T-helper 1 cell treated with Interleukin-12 subunit alpha and Interleukin-12 subunit beta and Interleukin-4 antibody, amounts not matched to agents 30 ng/mL and 1 ng/mL, for 36 hours (primary cell): ENCODE results near the gene SLAIN1. TPM values are rescaled to one million over a fixed set of nuclear protein-coding genes. Genes with fewer than 3 reads are reported as not detected.

Experiments
- intact Hi-C: fragments of 100-400 bp; cut with micrococcal nuclease; formaldehyde crosslinking; loops from one replicate; pipeline ENCODE4 v1.15.1; 2024
- total RNA-seq: library from RNA; stranded (reverse); gene quantifications from 2 replicates; pipeline ENCODE4 v1.2.3, GENCODE V29; 2022

Gene SLAIN1
- total RNA-seq, 1 donor from 2014 or later: 48.0 TPM

- intact Hi-C loops: no loop called here
These were observed 48.3 kb downstream of the SLAIN1 start for GRCh38 chr13:77745784-77746183.

DNA sequence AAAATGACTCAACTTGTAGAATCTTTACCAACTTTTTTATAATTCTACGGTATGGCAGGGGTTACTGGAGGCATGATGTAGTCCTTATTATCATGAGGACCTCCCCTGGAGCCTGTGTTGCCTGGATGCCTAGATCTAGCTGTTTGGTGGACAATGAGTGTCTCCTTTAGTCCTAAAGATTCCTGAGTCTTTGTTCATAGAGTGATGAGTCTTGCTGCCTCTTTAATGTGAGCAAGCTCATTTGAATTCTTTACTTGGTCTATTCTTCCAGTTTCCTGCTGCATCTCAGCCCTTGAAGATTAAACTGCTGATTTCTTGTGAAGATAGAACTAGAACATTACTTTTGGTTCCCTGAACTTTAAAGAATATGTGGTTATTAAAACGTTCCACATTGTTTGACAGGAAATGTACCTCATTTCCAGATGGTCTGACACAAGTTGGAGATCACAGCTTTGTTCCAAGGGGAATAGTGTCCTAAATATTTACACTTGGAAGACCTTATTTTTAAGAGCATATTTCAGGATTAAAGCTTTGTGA, 51.9 kb downstream of the SLAIN1 start:
- intact Hi-C loops: no loop called here

- intact Hi-C loops: loop anchor here (1.0 to 2.0 kb wide), 7 partner anchors 21 to 425 kb away; partner anchors contain the start of genes MYCBP2 and SLAIN1
These were observed 54.3 kb downstream of the SLAIN1 start for GRCh38 chr13:77751513-77752456.

GRCh38 chr13:77752512-77753069, 55.1 kb downstream of the SLAIN1 start:
- intact Hi-C loops: loop anchor here (1.0 to 2.0 kb wide), 5 partner anchors 55 to 426 kb away; partner anchors contain the start of genes MYCBP2 and SLAIN1

- intact Hi-C loops: no loop called here
These were observed 63.4 kb downstream of the SLAIN1 start for GRCh38 chr13:77760893-77761292.

GRCh38 chr13:77767413-77767812, 69.9 kb downstream of the SLAIN1 start:
- intact Hi-C loops: no loop called here

GRCh38 chr13:77774181-77774580, 76.7 kb downstream of the SLAIN1 start:
- intact Hi-C loops: no loop called here

DNA sequence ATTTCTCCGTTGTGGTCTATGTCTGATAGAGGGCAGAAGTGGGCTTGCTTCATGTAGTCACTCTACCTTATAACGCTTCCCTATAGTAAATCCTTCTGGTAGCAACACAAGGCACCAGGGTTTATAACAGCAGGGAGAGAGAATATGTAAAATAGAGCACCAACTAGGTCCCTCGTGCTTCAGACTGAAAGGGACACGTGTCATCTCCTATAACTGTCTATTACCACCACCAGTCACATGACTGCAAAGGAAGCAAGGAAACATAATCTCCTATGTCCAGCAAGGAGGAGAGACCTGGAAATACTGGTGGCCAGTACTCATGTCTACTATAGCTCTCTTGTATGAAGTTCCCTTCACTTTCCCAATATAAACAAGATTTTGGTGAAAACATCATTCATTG, 79.2 kb downstream of the SLAIN1 start:
- intact Hi-C loops: loop anchor here (5.0 kb wide), 1 partner anchor 1201 kb away; no protein-coding TSS in a partner anchor

- intact Hi-C loops: loop anchor here (1.0 to 5.0 kb wide), 3 partner anchors 31 to 1198 kb away; no protein-coding TSS in a partner anchor
These were observed 82.2 kb downstream of the SLAIN1 start for GRCh38 chr13:77779552-77780272.

GRCh38 chr13:77781808-77782207, 84.3 kb downstream of the SLAIN1 start:
- intact Hi-C loops: no loop called here

DNA sequence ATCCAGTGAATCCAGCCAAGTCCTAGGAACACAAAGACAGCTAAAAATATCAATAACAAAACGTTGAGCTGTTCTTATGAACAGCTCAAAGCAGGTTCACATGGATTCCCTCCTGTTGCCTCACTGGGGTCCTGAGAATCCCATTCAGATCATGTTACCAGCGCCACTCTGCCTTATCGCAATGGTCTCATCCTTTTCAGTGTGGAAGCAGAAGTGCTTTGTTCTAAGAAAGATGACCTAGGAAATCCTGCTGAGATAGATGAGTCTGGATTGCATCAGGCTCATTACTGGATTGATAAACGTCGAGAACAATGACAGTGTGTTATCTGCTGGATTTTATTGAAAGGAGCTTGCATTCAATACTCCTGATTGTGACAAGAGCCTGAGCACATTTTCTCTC, 87.0 kb downstream of the SLAIN1 start:
- intact Hi-C loops: no loop called here

DNA sequence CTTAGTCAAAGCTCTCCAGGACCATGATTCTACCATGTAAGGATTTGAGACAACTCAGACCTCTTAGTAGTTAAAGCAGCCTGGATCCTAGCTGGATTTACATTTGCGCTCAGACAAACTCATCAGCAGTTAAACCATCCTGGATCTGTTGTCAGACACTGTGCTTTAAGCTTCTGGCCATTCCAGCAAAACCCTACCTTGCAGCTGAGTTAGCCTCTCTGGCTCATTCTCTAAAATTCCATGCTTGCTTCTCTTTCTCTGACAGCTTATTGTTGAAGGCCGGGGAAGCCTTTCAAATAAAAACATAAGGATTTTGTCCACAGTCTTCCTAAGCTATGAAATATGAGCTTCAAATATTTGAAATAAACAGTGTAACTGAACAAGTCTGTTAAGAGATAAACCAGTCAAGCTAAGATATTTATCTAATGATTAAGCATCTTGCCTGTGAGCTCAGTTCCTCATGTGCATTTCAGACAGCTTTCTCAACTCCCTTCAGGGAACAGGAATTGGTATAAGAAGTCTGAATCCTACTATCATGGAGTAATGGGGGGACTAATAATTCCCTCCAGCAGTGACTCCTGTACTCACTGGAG, 89.3 kb downstream of the SLAIN1 start:
- intact Hi-C loops: no loop called here

DNA sequence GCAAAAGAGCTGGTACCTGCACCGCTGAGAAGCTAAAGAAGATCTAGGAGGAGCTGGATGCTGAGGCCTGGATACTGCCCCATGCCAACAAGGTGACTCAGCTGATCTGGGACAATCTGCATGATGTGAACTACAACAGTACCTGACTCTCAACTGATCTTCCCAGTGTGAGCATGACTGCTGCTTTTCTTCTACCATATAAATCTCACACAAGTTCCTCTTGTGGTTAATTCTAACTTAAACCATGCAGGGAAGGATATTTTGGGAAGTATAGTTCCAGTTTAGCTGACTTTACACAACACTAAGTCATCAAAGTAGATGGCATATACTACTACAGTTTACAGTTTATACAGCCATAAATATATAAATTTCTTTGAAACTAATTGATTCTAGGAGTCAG, 91.9 kb downstream of the SLAIN1 start:
- intact Hi-C loops: no loop called here

DNA sequence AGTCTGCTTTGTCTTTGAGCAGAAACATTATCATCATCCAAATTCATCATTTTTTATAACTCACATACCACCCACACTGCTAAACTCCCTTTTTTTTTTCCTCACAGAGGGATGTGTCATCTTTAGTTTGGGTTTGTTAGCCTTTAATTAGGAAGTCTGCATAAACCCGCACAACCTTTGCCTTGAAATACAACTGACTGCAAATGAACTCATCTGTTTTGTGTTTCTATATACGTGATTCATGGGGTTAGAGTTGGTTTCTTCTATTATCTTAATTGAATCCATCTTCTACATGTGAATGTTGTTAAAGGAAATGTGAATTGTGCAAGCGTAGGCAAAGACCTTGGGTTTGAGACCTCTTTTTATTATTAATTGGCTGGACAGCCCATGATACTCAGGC, 102.7 kb downstream of the SLAIN1 start:
- intact Hi-C loops: no loop called here

- intact Hi-C loops: no loop called here
These were observed 109.0 kb downstream of the SLAIN1 start for GRCh38 chr13:77806518-77806917.

DNA sequence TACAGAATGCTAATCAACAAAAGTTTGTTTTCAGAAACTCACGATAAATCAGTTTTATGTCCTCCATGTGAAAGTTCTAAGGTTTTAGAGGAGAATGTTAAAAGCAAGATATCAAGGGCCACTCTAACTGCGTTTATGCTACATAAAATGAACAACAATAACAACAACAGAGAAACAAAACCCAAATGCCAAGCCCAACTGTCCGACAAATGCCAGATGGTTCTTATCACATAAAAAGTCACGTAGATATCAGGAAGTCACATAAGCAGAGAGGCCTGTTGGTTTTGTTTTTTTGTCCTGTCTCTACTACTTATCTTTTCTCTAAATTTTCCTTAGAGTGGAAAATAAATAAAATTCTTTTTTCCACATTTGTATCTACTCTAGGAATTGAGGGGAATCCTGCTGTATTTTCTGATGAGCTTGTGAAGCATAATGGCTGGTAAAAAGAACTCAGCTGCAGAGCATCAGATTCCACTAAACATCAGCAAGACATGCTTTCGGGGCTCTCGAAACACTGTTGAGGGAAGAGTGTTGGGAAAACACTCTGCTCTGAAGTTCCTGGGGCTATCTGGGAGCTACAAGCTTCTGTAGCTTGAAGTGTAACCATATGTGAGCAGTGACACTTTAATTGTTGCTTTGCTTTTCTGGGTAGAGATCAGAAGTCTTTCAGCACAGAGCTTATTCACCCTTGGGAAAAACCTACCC, 110.1 kb downstream of the SLAIN1 start:
- intact Hi-C loops: no loop called here

DNA sequence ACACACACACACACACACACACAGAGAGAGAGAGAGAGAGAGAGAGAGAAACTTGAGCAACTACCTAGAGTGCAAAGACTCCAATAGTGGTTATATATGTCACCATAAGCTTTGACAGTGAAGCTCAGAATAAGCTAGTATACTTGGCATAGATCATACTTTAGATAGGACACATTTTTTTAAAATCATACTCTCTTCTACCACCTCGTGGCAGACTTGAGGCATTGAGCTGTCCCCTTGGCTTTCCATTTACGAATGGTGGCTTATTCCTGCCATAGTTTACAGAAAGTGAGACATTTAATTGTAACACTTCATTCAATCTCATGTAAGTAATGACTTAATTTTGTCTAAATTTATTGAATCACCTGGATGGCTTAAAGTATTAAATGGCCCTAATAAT, 112.9 kb downstream of the SLAIN1 start:
- intact Hi-C loops: loop anchor here (1.0 kb wide), 2 partner anchors 31 to 217 kb away; no protein-coding TSS in a partner anchor

DNA sequence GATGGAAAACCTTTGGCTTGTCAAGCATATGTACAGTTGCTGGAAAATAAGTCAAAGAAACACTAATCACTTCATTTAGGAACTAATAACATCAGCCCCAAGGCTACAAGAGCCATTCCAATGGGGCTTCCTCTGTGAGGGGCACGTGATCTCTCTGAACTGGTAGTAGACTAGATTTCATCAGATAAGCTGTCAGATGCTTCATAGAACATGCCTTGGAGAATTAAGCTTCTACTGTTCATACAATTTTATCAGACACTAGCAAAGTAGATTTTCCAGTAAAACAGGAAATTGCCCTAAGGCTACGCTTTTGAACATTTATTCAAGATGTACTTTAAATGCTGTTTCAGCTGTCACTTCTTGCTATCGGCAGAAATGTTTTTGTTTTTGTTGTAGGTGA, 113.4 kb downstream of the SLAIN1 start:
- intact Hi-C loops: loop anchor here (1.0 kb wide), 2 partner anchors 32 to 218 kb away; no protein-coding TSS in a partner anchor

DNA sequence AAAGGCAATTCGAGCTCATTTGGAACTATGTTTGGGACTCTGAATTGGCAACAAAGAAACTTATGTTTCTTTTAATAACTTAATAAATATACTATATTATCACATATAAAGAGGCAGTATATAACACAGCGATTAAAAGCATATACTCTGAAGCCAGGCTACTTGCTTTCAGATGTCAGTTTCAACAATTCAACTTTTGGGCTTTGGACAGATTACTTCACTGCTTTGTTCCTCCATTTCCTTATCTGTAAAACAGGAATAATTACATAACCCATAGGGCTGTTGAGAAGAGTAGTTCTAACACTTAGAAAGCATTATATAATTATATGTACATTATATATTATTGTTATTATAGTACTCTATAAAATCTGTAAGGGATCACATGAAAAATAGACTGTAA, 113.9 kb downstream of the SLAIN1 start:
- intact Hi-C loops: no loop called here

GRCh38 chr13:77811981-77812380, 114.5 kb downstream of the SLAIN1 start:
- intact Hi-C loops: no loop called here
